GM18526 (cell line): ENCODE results near the gene LRRC26.

Source experiments
- POLR2A ChIP-seq: IDR thresholded peaks from 3 replicates; pipeline ENCODE4 v1.6.1; 2011; ENCODE audit not compliant: insufficient read length; ENCODE audit errors: extremely low read depth

The LRRC26 gene

DNA sequence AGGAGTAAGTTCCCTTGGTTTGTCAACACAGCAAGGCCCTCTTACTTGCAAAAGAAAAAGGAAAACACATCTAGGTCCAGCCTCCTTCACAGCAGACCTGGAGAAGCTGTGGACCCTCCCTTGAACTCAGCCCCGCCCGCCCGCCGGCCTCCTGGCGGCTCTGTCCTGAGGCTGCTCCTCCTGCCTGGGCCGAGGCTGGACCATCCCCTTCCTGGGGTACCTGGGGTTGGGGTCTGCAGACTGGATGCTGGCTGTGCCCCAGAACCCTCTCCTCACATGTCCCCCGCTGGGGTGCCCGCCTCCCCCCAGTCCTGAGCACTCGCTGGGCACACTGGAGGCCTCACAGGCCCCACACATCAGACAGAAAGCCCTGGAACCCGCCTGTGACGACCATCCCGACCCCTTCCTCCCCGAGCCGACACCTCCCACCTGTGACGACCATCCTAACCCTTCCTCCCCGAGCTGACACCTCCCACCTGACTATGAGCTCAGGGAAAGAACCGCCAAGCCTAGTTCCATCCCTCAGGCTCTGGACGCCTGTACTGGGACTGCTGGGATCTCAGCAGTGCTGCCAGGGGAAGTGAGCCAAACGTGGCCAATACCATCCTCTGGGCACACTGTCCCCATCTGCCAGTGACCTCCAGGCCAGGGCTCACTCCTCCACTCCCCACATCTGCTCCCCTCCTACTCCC, 9.2 kb upstream of the LRRC26 start:
- TF ChIP-seq POLR2A = no peak

DNA sequence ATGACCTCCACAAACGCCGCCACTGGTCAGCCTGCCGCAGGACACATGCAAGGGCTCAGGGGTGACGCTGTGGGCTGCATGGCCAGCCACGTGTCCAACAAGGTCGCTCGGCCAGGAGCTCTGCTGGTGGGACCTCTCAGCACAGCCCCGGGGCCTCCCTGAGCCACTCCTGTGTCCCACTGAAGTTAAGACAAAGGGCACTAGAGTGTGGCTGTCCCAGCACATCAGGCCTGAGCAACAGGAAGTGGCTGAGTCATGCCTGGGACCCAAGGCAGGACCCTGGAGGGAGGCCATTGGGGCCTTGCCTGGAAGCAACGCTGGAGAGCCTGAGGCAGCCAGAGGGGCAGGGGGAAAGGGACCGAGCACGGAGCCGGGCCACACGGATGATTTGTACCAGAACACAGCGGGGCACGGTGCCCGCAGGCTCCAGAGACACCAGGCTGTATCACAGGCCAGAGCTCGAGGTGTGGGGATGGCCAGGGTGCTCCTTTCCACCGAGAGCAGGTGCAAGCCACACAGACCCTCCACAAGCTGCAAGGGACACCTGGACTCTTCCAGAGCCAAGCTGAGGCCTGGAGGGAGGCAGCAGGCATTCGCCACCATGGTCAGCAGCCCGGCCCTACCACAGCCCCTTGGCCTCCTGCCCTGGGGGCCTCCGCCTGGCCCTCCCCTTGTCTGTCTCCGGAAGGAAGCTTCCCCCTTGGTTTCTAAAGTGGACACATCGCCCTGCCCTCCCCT, 8.5 kb upstream of the LRRC26 start:
- TF ChIP-seq POLR2A = no peak

DNA sequence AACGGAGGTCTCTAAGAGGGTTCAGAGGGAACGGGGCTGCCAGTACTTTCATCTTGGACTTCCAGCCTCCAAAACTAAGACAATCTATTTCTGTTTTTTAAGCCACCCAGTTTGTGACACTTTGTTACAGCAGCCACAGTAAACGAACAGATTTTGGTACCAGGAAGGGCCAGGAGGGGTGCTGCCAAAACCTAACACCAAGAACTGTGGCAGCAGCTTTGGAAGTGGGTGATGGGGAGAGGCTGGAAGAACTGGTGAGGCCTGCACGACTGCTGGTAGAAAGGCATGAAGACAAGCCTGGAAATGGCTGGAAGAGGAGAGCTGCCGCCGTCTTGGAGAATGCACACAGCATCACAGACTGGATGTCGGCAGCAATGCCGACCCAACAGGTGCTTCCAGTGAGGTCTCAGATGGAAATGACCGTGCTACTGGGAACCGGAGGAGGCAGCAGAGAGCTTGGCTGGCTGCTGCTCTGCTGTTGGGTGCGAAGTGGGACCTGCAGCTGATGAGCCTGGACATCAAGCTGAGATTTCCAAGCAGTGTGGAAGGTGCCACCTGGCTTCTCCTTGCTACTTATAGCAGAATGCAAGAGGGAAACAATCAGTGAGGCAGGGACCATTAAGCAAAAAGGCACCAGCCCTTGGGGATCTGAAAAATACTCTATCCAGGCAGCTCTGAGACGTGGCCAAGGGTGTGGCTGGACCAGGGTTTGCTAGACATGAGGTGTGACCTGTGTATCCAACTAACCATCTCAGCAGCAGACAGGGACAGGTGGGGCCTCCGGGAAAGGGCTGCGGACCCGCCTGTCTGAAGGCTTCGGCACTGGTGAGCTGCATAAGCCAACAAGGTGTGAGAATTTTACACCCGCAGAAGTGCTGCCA, 6.7 kb upstream of the LRRC26 start:
- TF ChIP-seq POLR2A = no peak

DNA sequence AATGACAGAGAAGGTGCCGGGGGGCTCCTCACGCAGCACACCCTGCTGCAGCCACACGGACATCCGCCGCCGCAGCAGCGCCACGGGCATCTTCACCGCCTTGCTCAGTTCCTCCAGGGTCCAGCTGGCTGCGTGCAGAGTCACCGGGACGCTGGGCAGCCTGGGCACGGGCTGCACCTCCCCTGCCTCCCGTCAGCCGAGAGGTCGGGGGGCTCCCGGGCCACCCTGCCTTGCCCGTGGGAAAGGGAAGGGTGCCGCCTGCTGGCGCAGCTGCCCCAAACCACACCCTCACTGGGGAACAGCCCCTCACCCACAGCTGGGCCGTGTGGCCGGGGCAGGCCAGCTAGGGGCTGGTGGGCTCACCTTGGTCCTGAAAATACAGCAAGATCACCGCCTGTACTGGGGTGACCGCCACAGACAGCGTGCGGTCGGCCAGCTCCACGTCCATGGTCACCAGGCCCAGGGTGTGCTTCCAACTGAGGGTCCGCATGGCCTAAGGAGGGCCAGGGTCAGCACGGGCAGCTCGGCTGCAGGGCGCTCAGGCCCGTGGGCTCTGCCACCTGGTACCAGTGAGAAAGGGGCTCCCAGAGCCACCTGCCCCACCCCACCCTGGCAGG, 5.6 kb upstream of the LRRC26 start:
- TF ChIP-seq POLR2A = no peak

DNA sequence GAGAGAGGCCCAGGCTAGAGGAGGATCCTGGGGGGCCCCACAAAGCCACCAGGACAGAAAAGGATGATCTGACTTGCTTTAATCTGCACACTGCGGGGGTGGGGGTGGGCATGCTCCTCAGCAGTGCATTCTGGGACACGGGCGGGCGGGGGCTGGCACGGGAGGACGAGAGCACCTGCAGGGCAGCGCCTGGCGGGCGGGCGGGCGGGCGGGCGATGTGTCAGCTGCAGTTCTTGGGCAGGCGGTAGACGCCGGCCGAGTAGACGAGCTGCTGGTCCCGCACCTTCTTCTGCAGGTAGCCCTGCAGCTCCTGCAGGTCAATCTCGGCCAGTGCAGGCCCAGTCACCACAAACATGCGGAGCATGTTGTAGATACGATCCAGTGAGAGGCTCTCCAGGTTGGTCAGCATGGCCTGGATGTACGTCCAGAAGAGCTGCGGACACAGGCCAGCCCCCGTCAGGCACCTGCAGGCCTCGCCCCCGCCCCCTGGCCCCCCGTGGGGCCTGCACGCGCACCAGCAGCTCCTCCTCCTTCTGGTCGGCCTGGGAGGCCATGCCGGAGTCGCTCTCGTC, 5.0 kb upstream of the LRRC26 start:
- no peak for TF ChIP-seq POLR2A

DNA sequence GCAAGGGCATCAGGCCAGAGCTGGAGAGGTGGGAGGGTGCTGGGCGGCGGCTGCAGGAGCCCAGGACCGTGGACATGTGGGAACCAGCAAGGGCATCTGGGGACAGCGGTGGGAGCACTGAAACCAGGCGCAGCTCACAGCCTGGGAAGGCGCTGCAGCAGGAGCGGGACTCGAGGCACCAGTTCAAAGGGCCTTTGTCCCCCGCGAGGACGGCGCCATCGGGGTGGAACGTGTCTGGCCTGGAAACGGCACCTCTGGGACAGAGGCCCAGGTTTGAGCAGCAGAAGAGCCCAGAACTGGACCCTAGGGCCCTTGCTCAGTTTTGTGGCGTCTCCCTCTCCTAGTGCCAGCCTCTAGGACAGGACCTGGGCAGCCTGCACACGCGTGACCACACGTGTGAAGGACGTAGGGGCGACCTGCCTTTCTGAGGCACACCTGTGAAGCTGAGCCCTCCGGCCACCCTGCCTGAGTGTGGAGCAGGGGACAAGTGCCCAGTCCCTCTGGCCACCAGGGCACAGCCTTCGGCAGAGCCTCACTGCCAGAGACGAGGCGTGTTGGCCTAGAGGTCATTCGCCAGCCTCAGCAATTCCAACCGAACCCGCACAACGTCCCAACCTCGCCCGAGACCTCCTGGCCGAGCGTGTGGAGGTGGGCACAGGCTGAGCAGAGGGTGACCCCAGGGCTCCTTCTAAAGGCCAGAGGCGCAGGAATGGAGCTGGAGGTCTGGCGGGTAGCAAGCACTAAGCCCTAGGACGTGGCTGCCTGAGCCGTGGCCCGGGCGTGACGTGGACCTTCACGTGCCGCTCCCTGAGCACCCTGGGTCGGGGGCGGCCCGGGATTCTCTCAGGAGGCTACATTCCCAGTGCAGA, 4.2 kb upstream of the LRRC26 start:
- peak; percentile 17 for TF ChIP-seq POLR2A

DNA sequence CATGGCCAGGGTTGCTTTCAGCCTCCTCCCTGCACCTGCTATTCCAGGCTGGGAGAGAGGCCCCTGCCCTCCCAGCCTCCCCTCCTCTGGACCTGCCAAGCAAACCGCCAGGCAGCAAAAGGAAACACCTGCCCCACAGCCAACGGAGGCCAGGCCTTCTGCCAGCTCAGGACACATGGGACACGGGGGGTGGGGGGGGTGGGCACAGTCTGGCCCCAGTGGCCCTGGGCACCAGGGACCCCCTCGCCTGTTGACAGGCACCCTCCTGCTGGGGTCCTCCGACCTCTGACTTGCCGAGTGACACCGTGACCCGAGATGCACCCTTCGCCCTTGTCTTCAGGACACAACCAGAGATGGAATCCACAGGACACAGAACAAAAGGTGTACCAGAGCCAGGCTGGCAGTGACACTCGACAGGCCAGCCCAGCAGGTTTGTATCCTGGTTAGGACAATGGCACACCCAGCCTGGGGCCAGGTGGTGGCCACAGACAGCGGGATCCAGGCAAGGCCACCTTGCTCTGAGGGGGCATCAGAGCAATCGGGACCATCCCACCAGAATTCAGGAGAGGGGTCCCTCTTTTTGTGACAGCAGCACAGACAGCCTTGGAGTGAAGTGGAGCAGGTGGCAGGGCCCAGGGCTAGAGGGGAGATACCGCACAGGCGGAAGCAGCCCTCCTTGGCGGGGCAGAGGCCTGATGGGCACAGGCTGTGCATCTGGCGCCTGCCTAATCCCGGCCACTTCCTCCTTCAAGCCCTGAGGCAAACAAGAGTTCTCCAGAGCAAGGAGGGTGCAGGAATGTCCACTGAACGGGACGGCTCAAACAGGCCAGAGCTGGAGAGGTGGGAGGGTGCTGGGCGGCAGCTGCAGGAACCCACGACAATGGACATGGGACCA, 3.3 kb upstream of the LRRC26 start:
- no peak for TF ChIP-seq POLR2A

DNA sequence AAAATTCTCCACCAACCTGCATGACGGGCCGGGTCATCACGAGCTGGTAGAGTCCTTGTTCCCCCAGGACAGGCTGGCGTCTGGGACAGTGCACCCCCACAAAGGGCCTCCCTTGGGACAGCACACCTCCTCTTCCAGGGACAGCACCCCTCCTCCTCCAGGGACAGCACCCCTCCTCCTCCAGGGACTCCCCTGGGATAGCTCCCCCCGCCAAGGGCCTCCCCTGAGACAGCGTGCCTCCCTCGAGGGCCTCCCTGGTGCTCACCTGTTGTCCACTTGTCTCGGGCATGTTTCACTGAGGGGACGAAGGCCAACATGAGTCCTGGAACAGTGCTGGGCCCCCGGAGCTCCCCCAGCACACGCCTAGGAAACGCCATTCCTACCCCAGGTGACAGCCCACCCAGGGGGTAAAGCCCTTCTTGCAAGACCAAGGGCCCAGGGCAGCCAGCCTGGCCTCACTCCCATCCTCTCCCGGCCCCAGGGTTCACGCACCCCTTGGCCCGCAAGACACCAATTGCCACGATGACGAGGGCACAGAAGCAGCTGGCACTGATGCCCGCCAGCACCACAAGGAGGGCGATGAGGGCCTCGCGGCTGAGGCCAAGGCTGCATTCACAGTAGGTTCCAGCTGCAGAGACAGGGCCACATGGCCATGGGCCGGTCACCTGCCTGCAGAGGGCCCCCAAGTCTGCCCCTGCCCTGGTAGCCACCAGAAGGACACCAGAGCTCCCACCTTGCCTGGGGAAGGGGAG, 1.5 kb upstream of the LRRC26 start:
- TF ChIP-seq POLR2A = no peak

DNA sequence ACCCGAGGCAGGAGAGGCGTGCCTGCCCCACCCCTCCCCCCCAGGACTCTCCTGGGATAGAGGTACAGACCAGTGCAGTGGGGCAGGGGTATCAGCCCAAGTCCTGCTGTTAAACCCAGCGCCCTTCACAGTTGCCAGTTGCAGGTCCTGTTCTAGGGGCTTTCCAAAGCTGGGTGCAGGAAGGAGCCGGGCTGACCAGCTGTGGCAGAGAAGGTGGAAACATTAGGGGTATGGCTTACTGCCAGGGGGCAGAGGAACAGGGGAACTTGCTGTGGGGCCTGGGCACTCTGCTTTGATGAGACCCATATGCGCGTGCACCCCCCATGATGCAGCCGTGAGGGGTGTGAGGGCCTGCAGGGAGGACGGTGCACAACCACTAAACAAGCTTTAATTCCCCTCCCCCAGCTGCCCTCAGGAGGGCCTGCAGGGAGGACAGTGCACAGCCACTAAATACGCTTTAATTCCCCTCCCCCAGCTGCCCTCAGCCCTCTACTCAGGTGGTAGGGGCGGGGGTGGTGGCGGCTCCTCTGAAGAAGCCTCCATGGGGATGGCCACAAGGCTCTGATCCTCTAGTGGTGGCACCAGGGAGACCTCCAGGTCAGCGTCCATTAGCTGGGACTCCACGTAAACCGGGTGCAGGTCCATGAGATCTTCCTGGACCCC, 766 bp upstream of the LRRC26 start:
- no peak for TF ChIP-seq POLR2A

DNA sequence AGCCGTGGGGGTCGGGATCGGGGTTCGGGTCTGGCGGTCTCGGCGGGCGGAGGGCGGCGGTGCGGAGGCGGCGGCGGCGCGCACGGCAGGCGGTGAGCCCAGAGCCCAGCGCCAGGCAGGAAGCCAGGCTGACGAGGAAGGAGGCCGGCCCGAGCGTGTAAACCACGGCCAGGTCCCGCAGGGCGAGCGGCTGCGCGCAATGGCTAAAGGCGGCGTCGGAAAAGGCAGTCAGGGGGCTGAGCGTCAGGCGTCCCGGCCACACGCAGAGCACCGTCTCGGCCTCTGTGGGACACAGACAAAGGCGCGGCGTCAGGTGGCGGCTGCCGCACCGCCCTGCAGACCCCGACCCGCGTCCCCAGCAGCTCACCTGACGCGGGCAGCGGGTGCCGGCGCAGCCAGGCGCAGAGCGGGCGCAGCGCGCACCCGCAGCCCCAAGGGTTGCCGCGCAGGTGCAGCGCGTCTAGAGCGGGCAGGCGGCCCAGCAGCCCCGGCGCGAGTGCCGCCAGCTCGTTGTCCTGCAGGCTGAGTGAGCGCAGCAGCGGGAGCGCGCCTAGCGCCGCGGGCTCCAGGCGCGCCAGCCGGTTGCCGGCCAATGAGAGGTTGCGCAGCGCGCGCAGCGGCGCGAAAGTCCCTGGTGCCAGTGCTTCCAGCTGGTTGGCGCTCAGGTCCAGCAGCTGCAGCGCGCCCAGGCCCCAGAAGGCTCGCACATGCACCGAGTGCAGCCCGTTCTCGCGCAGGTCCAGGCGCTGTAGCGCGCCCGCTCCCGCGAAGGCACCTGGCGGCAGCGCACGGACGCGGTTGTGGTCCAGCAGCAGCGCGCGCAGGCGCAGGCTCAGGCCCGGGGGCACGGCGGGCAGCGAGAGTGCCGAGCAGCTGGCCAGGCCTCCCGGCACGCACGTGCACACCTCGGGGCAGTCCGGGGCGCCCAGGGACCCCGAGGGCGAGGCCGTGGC, 671 bp downstream of the LRRC26 start:
- peak; percentile 36 for TF ChIP-seq POLR2A

DNA sequence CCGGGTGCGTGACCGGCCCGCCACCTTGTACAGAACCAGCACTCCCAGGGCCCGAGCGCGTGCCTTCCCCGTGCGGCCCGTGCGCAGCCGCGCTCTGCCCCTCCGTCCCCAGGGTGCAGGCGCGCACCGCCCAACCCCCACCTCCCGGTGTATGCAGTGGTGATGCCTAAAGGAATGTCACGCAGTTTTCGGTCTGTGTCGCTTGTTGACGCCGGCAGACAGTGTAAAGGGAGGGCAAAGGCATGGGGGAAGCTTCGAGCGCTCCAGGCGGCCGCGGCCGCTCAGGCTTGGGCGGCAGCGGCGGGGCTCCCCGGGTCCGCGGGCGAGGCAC, 1.3 kb downstream of the LRRC26 start:
- no peak for TF ChIP-seq POLR2A
